ENCODE data around the gene PYGO2. TPM values are rescaled to one million over a fixed set of nuclear protein-coding genes. Genes with fewer than 3 reads are reported as not detected.
"Not testable (repeated sequence)": the region's sequence is repeated elsewhere in the genome, so short reads cannot be mapped to it uniquely, and the experiment has no call there.

The PYGO2 gene
- total RNA-seq, 4 donors from 2014 or later, result 28.6 to 48.3 (median 42.9) TPM

GRCh38 chr1:154911691-154912550, 49.7 kb downstream of the PYGO2 start:
- peak in 1 of 2 donors; percentile 25 for DNase-seq
- WGBS, 2 donors, result 85 to 90% methylated on average over 7 to 8 of the region's 8 CpGs
- Histone ChIP-seq H3K27ac (no peak overlapping the region), H3K27me3 (no peaks in the 10 kb centered on the region), H3K9me3 (no peaks in the 10 kb centered on the region), H3K36me3 (no peaks in the 10 kb centered on the region), H3K4me3 (replicated peaks in 1 of 3) (no peak overlapping the region), H3K4me1 (no peaks in the 10 kb centered on the region)
- TF ChIP-seq POLR2A (IDR thresholded peaks at IDR 0.05) (no peak), CTCF (IDR thresholded peaks at IDR 0.05) (no peak)
- intact Hi-C loops (cut with DNase I), result no loop called here

GRCh38 chr1:154910851-154911250, 50.7 kb downstream of the PYGO2 start:
- TF ChIP-seq CTCF (IDR thresholded peaks at IDR 0.05) (no peak), POLR2A (IDR thresholded peaks at IDR 0.05) (no peak)
- Histone ChIP-seq H3K27me3 (no peaks in the 10 kb centered on the region), H3K36me3 (no peaks in the 10 kb centered on the region), H3K4me1 (no peaks in the 10 kb centered on the region), H3K27ac (no peak overlapping the region), H3K4me3 (replicated peaks in 1 of 3) (no peak overlapping the region), H3K9me3 (no peaks in the 10 kb centered on the region)
- DNase-seq, result no peak
- 94 to 95% methylated on average over 5 of the region's 5 CpGs for WGBS, 2 donors
- intact Hi-C loops (cut with DNase I), result no loop called here

DNA sequence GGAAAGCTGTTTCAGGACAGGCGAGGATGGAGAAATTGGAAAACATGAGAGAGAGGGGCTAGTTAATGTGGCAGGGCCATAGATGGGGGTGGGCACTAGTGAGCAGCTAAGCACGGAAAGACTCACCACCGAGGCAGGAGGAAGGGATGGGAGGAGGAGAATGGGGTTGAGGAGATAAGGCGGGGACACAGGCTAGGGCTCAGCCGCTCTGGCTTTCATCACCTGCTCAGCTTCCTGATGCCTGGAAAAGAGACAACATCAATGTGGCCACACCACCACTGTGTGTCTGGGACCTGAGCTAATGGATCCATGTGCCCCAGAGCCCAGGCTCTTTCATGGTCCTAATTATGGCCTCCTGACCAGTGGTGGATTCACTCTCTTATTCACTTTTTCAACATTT, 52.6 kb downstream of the PYGO2 start:
- intact Hi-C loops (cut with DNase I), result no loop called here
- H3K27ac ChIP-seq, result no peak overlapping the region
- DNase-seq, result no peak
- WGBS, 2 donors, result 90 to 94% methylated on average over 5 of the region's 5 CpGs
- no peaks in the 10 kb centered on the region for H3K27me3 ChIP-seq
- H3K9me3 ChIP-seq, result no peaks in the 10 kb centered on the region
- TF ChIP-seq CTCF (IDR thresholded peaks at IDR 0.05), result no peak
- TF ChIP-seq POLR2A (IDR thresholded peaks at IDR 0.05), result no peak
- H3K4me3 ChIP-seq (replicated peaks in 1 of 3), result no peak overlapping the region
- no peaks in the 10 kb centered on the region for H3K36me3 ChIP-seq
- H3K4me1 ChIP-seq, result no peaks in the 10 kb centered on the region

DNA sequence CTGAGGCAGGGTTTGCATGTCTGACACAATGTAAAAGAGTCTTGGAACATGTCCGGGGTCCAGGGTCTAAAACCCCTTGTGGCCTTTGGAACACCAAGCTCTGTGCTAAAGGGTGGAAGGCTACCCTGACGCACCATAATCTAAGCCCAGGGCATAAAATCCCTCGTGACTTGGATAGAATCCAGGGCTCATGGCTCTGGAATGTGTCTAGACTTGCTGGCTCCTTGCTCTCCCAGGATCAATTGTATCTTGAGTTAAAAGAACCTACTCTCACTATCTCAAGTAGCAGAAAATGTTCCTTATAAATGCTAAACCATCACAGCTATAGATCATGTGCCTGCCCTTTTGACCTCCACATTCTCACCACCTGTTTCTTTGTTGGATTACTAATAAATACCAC, 53.5 kb downstream of the PYGO2 start:
- H3K4me3 ChIP-seq (replicated peaks in 1 of 3); H3K36me3 ChIP-seq; intact Hi-C loops (cut with DNase I); H3K27me3 ChIP-seq; H3K4me1 ChIP-seq; H3K27ac ChIP-seq; H3K9me3 ChIP-seq; DNase-seq: not testable (repeated sequence)
- 69 to 71% methylated on average over 3 of the region's 3 CpGs for WGBS, 2 donors

Small RNA genes within 50 kb of the gene (microRNA-seq; reads per million reads assigned to microRNA genes)
- not detected for gene MIR4258

Small RNA genes within 50 kb of the gene (small RNA-seq; reads per million reads assigned to genes)
- gene MIR4258, result not detected
- gene RF00017, result not detected

Other genes with a start within 250 kb of the PYGO2 start
- gene KCNN3, start 91.5 kb downstream of the PYGO2 start, total RNA-seq, result 1 to 10 TPM; 3.5 to 5.6 (median 4.4) TPM
- 10 to 100 TPM; 15.0 to 28.2 (median 21.2) TPM for gene PMVK, start 25.1 kb downstream of the PYGO2 start, total RNA-seq
- gene PBXIP1, start 5.7 kb downstream of the PYGO2 start, total RNA-seq, result 100 to 1,000 TPM; 139 to 205 (median 181) TPM
- gene SHC1, start 9.0 kb upstream of the PYGO2 start, total RNA-seq, result 100 to 1,000 TPM; 108 to 168 (median 123) TPM
- gene CKS1B, start 12.9 kb upstream of the PYGO2 start, total RNA-seq, result 10 to 100 TPM; 14.3 to 29.5 (median 22.6) TPM
- gene FLAD1, start 21.6 kb upstream of the PYGO2 start, total RNA-seq, result 10 to 100 TPM; 24.1 to 39.3 (median 31.1) TPM
- not detected for gene LENEP, start 31.8 kb upstream of the PYGO2 start, total RNA-seq
- 10 to 100 TPM; 35.7 to 89.8 (median 47.3) TPM for gene ZBTB7B, start 41.0 kb upstream of the PYGO2 start, total RNA-seq
- gene DCST2, start 72.0 kb upstream of the PYGO2 start, total RNA-seq, result 1 to 10 TPM in 1 of 4 donors, under 1 TPM in 2, not detected in 1; 0.33 to 4.2 (median 0.50) TPM
- gene DCST1, start 72.0 kb upstream of the PYGO2 start, total RNA-seq, result under 1 TPM in 1 of 4 donors, not detected in 3; 0.24 TPM
- 10 to 100 TPM; 51.3 to 75.5 (median 65.6) TPM for gene ADAM15, start 89.5 kb upstream of the PYGO2 start, total RNA-seq
- 10 to 100 TPM in 2 of 4 donors, 1 to 10 TPM in 2; 7.5 to 13.1 (median 9.9) TPM for gene EFNA4, start 102.0 kb upstream of the PYGO2 start, total RNA-seq
- gene EFNA3, start 117.1 kb upstream of the PYGO2 start, total RNA-seq, result 1 to 10 TPM; 1.2 to 2.9 (median 2.0) TPM
- gene EFNA1, start 166.1 kb upstream of the PYGO2 start, total RNA-seq, result 100 to 1,000 TPM in 1 of 4 donors, 10 to 100 TPM in 3; 56.1 to 129 (median 83.1) TPM
- gene SLC50A1, start 174.1 kb upstream of the PYGO2 start, total RNA-seq, result 10 to 100 TPM; 30.9 to 42.2 (median 32.7) TPM
- 100 to 1,000 TPM in 2 of 4 donors, 10 to 100 TPM in 2; 43.3 to 154 (median 94.8) TPM for gene DPM3, start 178.7 kb upstream of the PYGO2 start, total RNA-seq
- 100 to 1,000 TPM in 3 of 4 donors, 10 to 100 TPM in 1; 79.8 to 263 (median 162) TPM for gene KRTCAP2, start 211.5 kb upstream of the PYGO2 start, total RNA-seq
- under 1 TPM in 1 of 4 donors, not detected in 3; 0.45 TPM for gene TRIM46, start 212.1 kb upstream of the PYGO2 start, total RNA-seq
- gene THBS3, start 246.1 kb upstream of the PYGO2 start, total RNA-seq, result 10 to 100 TPM in 3 of 4 donors, 1 to 10 TPM in 1; 8.5 to 25.7 (median 18.2) TPM
- 10 to 100 TPM; 37.9 to 75.5 (median 52.1) TPM for gene MTX1, start 246.9 kb upstream of the PYGO2 start, total RNA-seq

Measured in thyroid gland (tissue), 4 donors.